Lower leg skin (tissue), 4 donors: ENCODE results near the gene FKBP5. TPM values are rescaled to one million over a fixed set of nuclear protein-coding genes. Genes with fewer than 3 reads are reported as not detected.
"Not testable (repeated sequence)": the region's sequence is repeated elsewhere in the genome, so short reads cannot be mapped to it uniquely, and the experiment has no call there.

Experiments
- DNase-seq, 2 donors: peaks; one replicate each; pipeline ENCODE4 v3.0.0-alpha.2; 2019; ENCODE audit warnings: low spot score in 2 of 2
- H3K4me3 ChIP-seq: fragments of 200-600 bp; sonication (generic); 2 replicates; pipeline ENCODE4 v1.5.1; 2017; ENCODE audit warnings: mild to moderate bottlenecking, low read depth; ENCODE audit not compliant: poor library complexity, severe bottlenecking
- CTCF ChIP-seq, 3 donors: fragments of 450-650 bp; IDR thresholded peaks; one replicate each; pipeline ENCODE4 v1.5.1; 2016; ENCODE audit warnings: antibody characterized with exemption in 3 of 3, mild to moderate bottlenecking in 3 of 3, moderate library complexity in 2 of 3
- POLR2A ChIP-seq, 2 donors: fragments of 450-650 bp; IDR thresholded peaks; one replicate each; pipeline ENCODE4 v1.6.1; 2016 to 2017; ENCODE audit warnings: antibody characterized with exemption in 2 of 2, mild to moderate bottlenecking in 1 of 2, moderate library complexity in 1 of 2
- WGBS, 2 donors: methylation state at CpG; one replicate each; pipeline ENCODE4 v1.1.5; 2018; 5-methylcytosine and 5-hydroxymethylcytosine counted together
- intact Hi-C: fragments of 100-400 bp; cut with DNase I; formaldehyde crosslinking; loops from one replicate; pipeline ENCODE4 v1.15.0; 2023; ENCODE audit warnings: low total_unique reads
- total RNA-seq, 4 donors: library from RNA; depleted of rRNA; stranded (reverse); fragments of >200 nt; gene quantifications; one replicate each; pipeline ENCODE4 v1.1.0, GENCODE V29; 2016

The FKBP5 gene
- total RNA-seq, 4 donors from 2014 or later: 166 to 278 (median 238) TPM

- no peak for DNase-seq
- no peak for TF ChIP-seq CTCF (IDR thresholded peaks at IDR 0.05)
- TF ChIP-seq POLR2A (IDR thresholded peaks at IDR 0.05): no peak
- WGBS, 2 donors: 86 to 100% methylated on average over 2 of the region's 2 CpGs
- intact Hi-C loops: no loop called here
- no peak overlapping the region for H3K4me3 ChIP-seq
Observed at GRCh38 chr6:35677456-35677855, 11.3 kb downstream of the FKBP5 start.

- intact Hi-C loops: no loop called here
- TF ChIP-seq CTCF (IDR thresholded peaks at IDR 0.05) (no peak), POLR2A (IDR thresholded peaks at IDR 0.05) (no peak)
- no peak for DNase-seq
- 79 to 86% methylated on average over 4 of the region's 4 CpGs for WGBS, 2 donors
- no peak overlapping the region for H3K4me3 ChIP-seq
Observed at GRCh38 chr6:35675871-35676459, 12.8 kb downstream of the FKBP5 start.

- intact Hi-C loops: no loop called here
- no peak for DNase-seq
- WGBS, 2 donors: 94% methylated on average over 3 of the region's 3 CpGs
Observed at GRCh38 chr6:35674594-35674993, 14.1 kb downstream of the FKBP5 start.

GRCh38 chr6:35673755-35674154 lies 15.0 kb downstream of the FKBP5 start:
- TF ChIP-seq CTCF (IDR thresholded peaks at IDR 0.05) (no peak), POLR2A (IDR thresholded peaks at IDR 0.05) (no peak)
- no peak for DNase-seq
- intact Hi-C loops: no loop called here
- whole genome bisulfite sequencing, 2 donors: 72 to 76% methylated on average over 1 of the region's 1 CpG
- no peak overlapping the region for H3K4me3 ChIP-seq

More at GRCh38 chr6:35674594-35674993, 14.1 kb downstream of the FKBP5 start:
- no peak overlapping the region for H3K4me3 ChIP-seq
- TF ChIP-seq CTCF (IDR thresholded peaks at IDR 0.05) (no peak), POLR2A (IDR thresholded peaks at IDR 0.05) (no peak)

GRCh38 chr6:35673284-35673666 lies 15.4 kb downstream of the FKBP5 start:
- intact Hi-C loops, DNase-seq, H3K4me3 ChIP-seq: not testable (repeated sequence)
- WGBS, 2 donors: 94 to 98% methylated on average over 2 of the region's 2 CpGs

GRCh38 chr6:35670453-35670852 lies 18.3 kb downstream of the FKBP5 start:
- H3K4me3 ChIP-seq, intact Hi-C loops, DNase-seq: not testable (repeated sequence)
- WGBS, 2 donors: 97 to 98% methylated on average over 9 of the region's 9 CpGs

GRCh38 chr6:35669451-35670045 lies 19.2 kb downstream of the FKBP5 start:
- no peak overlapping the region for H3K4me3 ChIP-seq
- 33 to 35% methylated on average over 1 of the region's 1 CpG for WGBS, 2 donors
- intact Hi-C loops: no loop called here
- TF ChIP-seq CTCF (IDR thresholded peaks at IDR 0.05): no peak
- TF ChIP-seq POLR2A (IDR thresholded peaks at IDR 0.05): no peak
- DNase-seq: no peak
